Measurements from ENCODE around the gene CBL.
A peak's percentile ranks its signal among the peaks of the same experiment; 100 is the strongest.

The CBL gene

DNA sequence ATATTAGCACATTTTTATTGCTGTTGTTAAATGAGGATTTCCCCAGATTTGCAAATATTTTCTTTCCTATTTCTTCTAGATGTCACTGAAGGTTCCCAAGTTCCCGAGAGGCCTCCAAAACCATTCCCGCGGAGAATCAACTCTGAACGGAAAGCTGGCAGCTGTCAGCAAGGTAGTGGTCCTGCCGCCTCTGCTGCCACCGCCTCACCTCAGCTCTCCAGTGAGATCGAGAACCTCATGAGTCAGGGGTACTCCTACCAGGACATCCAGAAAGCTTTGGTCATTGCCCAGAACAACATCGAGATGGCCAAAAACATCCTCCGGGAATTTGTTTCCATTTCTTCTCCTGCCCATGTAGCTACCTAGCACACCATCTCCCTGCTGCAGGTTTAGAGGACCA, 93.3 kb downstream of the CBL start:
- H3K4me1 Mint-ChIP-seq = no peaks in the 10 kb centered on the region
- H3K36me3 Mint-ChIP-seq = peaks cover 67% of the 10 kb centered on the region
- no peak overlapping the region for H3K4me3 Mint-ChIP-seq
- H3K27me3 Mint-ChIP-seq = no peaks in the 10 kb centered on the region
- H3K9me3 Mint-ChIP-seq = no peaks in the 10 kb centered on the region
- no peak overlapping the region for H3K27ac Mint-ChIP-seq
- ATAC-seq = no peak

DNA sequence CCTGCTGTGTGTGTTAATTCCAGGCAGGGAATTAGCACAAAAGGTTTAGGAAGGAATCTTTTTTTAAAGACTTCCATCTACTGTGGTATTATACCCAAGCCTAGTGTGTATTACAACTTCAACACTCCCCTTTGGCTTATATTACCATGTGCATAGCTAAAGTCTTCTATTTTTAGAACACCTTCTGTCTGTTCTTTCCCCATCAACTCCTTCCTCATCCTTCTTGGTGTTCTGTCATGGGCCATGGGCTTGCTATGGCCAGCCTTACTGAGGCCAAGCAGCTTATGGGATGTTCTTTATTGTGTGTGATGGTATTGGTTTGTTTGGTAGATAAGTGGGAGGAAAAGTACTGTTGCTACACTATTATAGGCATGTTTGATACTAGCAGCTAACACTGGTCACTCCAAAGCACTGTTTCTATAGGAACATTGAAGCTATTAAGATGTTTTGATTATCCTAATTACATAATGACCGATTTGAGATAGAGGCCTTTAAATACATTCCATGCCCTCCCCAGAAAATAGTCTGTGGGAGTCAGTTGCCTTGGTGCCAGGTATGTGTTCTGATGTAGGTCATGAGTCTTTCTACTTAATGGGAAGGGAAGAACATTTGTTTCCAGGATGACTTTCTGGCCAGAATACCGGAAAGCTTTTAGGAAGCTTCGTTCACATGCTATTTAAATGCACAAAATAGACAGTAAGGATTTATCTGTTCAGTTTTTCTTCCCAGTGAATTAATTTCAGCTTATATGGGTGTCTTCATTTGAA, 94.2 kb downstream of the CBL start:
- Mint-ChIP-seq H3K9me3 (no peaks in the 10 kb centered on the region), H3K27me3 (no peaks in the 10 kb centered on the region), H3K27ac (no peak overlapping the region)

DNA sequence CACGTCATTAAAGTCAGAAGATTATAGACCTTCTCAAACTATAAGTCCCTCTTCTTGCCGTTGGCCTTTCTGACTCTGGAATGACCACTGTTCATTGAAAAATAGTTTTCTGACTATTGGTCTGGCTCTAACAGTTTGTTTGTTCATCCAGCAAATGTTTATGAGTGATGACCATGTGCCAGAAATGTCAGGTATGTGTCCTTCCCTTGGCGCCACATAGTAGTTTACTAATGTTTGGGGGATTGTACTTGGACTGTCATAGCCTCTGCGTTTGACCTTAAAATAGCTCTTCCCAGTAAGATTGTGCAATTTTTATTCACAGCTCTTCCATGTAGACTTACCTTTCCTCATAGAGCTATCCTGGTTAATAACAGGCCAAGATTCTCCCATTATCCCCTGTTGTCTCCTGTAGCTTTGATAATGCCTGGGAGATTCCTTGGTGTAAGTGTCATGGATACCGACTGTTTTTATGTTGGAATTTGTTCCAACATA, 97.1 kb downstream of the CBL start:
- Mint-ChIP-seq H3K9me3 (no peaks in the 10 kb centered on the region), H3K27me3 (no peaks in the 10 kb centered on the region), H3K4me3 (no peak overlapping the region), H3K36me3 (peaks cover 62% of the 10 kb centered on the region), H3K4me1 (no peaks in the 10 kb centered on the region), H3K27ac (no peak overlapping the region)
- no peak for ATAC-seq

More for the DNA sequence above, 94.2 kb downstream of the CBL start:
- Mint-ChIP-seq H3K4me3 (no peak overlapping the region), H3K36me3 (peaks cover 73% of the 10 kb centered on the region), H3K4me1 (no peaks in the 10 kb centered on the region)
- ATAC-seq = no peak

DNA sequence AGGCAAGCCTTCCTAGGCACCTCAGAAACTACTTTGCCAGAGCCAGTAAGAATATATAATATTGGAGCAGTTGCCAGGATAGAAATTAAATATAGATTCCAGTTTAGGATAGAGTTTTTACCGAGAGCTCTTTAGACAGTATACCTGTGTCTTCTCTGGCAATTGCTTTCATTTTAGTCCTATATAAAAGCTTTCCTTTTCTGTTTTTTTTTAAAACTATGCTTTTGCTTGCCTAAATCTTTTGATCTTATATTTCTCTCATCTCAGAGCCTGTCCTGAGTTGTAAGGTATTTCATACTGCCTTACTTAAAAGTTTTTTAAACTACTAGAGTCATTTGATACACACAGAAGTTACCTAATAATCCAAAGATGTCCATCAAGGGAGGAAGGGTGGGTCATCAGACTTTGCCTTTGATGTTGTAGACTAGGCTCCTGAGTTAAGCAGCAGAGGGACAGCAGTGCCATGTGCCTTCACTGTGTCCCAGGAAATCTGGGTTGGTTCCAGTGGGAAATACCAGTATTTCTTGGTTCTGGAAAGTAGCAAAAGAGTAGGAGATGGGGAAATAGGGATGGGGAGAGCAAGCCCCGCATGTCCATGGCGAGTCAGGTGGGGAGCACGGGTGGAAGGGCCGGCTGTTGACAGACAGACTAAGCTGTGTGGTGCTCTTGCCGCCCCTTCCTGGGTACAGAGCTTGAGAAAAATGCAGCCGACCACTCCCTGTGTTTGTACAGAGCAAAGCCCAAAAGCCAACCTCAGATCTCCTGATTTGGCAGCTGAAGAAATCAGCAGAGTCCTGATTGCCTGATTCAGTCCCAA, 99.6 kb downstream of the CBL start:
- Mint-ChIP-seq H3K36me3 (peaks cover 59% of the 10 kb centered on the region), H3K4me1 (no peaks in the 10 kb centered on the region), H3K27ac (no peak overlapping the region), H3K9me3 (no peaks in the 10 kb centered on the region), H3K4me3 (no peak overlapping the region), H3K27me3 (no peaks in the 10 kb centered on the region)
- no peak for ATAC-seq

DNA sequence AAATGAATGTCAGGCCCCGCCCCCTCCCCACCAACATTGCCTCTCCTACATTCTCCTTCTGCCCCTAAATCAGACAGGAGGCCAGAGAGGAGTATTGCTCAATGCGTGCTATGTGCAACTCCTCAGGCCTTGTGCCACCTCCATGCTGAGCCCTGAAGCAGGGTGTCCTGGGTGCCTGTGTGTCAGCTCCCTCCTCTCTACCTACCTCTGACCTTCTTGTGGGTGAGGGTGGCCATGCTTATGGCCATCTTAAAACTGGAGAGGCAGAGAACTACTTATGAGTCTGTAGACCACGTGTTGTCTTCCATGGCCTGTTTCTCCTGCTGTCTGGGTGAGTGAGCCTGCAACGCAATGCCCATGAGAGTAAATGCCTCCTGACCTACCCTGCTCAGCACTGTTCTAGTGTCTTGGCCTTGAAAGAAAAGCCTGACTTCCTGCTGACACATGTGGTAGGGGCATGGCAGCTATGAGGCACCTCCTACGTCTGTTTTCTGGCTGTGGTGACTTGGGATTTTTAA, 100.3 kb downstream of the CBL start:
- no peak for ATAC-seq
- no peak overlapping the region for H3K4me3 Mint-ChIP-seq
- H3K27me3 Mint-ChIP-seq = no peaks in the 10 kb centered on the region
- no peak overlapping the region for H3K27ac Mint-ChIP-seq
- no peaks in the 10 kb centered on the region for H3K9me3 Mint-ChIP-seq
- H3K36me3 Mint-ChIP-seq = peaks cover 53% of the 10 kb centered on the region
- no peaks in the 10 kb centered on the region for H3K4me1 Mint-ChIP-seq

DNA sequence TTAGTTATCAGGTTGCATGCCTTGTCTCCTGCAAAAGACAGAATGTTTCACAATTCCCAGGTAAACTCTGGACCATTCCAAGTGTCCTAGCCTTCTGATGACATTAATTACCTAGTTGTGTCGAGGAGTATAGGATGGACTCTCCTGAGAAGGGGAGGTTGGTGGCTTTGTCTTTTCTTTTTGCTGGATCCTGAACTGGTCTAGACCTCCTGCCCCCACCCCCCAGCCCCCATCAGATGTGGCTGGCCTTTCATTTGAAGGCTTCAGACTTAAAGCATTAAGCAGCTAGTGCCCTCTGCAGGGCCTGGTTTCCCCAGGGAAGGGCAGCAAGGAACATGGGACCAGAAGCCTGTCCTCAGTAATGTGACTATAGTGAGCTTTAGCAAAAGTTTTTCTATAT, 101.1 kb downstream of the CBL start:
- H3K27ac Mint-ChIP-seq = no peak overlapping the region
- no peak for ATAC-seq
- H3K4me1 Mint-ChIP-seq = no peaks in the 10 kb centered on the region

DNA sequence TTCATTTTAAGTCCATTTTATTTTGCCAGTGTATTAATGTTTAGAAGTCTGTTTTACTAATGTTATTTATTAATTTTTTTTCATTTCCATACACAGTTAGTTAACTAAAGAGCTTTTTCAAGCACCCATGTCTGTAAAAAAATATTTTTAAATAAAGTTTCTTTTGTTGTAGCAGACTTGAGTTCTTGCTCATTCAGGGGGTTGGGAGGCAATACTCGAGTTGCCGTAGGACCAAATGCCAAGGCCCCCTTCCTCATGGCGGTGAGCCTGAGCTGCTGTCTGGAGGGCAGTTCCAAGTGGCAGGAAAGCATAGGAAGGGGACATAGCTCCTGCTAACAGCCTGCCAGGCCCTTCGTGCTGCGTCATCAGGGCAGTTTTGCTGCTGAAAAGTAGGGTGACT, 101.8 kb downstream of the CBL start:
- H3K27me3 Mint-ChIP-seq = peaks cover 8% of the 10 kb centered on the region
- H3K9me3 Mint-ChIP-seq = no peaks in the 10 kb centered on the region
- H3K27ac Mint-ChIP-seq = no peak overlapping the region
- H3K4me3 Mint-ChIP-seq = no peak overlapping the region
- H3K36me3 Mint-ChIP-seq = peaks cover 37% of the 10 kb centered on the region
- H3K4me1 Mint-ChIP-seq = no peaks in the 10 kb centered on the region
- no peak for ATAC-seq

More for the DNA sequence above, 101.1 kb downstream of the CBL start:
- peaks cover 2% of the 10 kb centered on the region for H3K27me3 Mint-ChIP-seq
- H3K4me3 Mint-ChIP-seq = no peak overlapping the region
- no peaks in the 10 kb centered on the region for H3K9me3 Mint-ChIP-seq
- peaks cover 45% of the 10 kb centered on the region for H3K36me3 Mint-ChIP-seq

DNA sequence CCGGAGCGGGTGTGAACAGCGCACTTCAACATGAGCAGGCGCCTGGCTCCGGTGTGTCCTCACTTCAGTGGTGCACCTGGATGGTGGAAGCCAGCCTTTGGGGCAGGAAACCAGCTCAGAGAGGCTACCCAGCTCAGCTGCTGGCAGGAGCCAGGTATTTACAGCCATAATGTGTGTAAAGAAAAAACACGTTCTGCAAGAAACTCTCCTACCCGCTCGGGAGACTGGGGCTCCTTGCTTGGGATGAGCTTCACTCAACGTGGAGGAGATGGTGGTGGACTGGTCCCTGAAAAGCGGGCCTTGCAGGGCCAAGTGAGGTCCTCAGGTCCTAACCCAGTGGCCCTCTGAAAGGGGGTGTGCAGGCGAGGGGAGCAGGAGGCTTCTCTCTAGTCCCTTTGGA, 103.3 kb downstream of the CBL start:
- no peak overlapping the region for H3K4me3 Mint-ChIP-seq
- no peaks in the 10 kb centered on the region for H3K9me3 Mint-ChIP-seq
- H3K27ac Mint-ChIP-seq = no peak overlapping the region
- peaks cover 13% of the 10 kb centered on the region for H3K27me3 Mint-ChIP-seq
- peaks cover 23% of the 10 kb centered on the region for H3K36me3 Mint-ChIP-seq
- ATAC-seq = no peak
- no peaks in the 10 kb centered on the region for H3K4me1 Mint-ChIP-seq

DNA sequence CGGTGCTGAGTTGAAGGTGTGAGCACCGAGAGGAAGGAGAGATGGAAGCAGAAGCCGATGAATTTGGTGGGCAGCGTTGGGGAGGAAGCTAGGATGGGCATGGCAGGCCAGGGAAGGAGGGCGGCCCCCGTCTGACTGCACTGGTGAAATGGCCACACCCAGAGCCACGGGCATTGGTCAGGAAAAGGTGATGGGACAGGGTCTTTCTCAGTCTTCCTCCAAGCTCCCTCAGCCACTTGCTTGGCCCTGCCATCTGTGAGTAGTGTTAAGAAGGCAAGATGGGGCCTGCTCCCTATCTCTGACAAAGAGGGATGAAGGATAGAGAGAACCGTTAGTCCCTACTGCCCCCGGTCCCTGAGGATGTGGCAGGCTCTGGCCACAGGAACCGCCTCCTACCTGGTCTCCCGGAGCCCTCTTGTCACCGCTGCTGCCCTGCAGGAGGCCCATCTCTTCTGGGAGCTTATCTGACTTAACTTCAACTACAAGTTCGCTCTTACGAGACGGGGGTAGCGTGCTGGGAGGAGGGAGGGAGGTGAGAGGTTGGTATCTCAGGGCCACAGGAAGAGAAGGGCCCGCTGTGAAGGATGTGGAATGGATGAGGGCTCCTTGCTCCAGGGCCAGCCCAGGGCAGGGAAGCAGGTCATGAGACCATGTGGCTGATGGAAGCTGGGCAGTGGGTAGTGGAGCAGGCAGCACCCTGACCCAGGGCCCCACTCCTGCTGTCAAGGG, 104.0 kb downstream of the CBL start:
- no peaks in the 10 kb centered on the region for H3K9me3 Mint-ChIP-seq
- peaks cover 6% of the 10 kb centered on the region for H3K4me1 Mint-ChIP-seq
- no peak overlapping the region for H3K4me3 Mint-ChIP-seq
- peaks cover 20% of the 10 kb centered on the region for H3K27me3 Mint-ChIP-seq
- H3K27ac Mint-ChIP-seq = no peak overlapping the region
- no peak for ATAC-seq
- peaks cover 19% of the 10 kb centered on the region for H3K36me3 Mint-ChIP-seq

DNA sequence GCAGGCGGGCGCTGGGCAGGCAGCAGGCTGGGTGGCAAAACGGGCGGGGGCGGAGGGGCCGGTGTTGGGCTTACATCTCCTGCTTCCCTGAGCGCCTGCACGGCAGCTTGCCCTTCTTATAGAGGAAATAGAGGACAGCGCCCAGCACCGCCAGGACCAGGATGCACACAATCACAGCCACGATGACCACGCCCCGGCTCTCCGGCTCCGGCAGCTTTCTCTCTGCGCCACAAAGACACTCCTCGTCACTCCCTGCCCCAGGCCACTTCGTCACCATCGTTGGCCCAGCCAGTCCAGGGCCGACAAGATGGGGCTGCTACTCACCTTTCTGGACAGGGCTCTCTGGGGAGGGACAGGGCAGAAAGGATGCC, 104.5 kb downstream of the CBL start:
- Mint-ChIP-seq H3K36me3 (peaks cover 16% of the 10 kb centered on the region), H3K4me1 (peaks cover 12% of the 10 kb centered on the region), H3K9me3 (no peaks in the 10 kb centered on the region), H3K27me3 (peaks cover 26% of the 10 kb centered on the region), H3K27ac (no peak overlapping the region), H3K4me3 (no peak overlapping the region)
- no peak for ATAC-seq

DNA sequence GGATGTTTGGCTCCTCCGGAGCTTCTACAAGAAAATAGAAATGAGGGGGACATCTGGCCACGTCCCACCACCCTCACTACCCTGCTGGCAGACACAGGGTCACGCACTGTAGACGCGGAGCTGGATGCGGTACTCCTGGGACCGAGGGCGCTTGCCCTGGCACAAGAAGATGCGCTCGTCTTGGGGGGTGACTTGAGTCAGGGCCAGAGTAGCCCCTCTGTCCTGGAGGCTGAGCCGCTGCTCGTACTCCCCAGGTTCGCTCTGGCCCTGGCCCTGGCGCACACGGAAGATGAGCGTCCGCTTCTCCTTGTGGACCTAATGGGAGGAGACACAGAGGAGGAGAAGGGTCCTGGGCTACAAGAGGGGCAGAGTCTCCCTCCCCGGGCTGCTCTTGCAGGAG, 108.6 kb downstream of the CBL start:
- Mint-ChIP-seq H3K27ac (no peak overlapping the region), H3K4me3 (no peak overlapping the region), H3K27me3 (peaks cover 54% of the 10 kb centered on the region)

DNA sequence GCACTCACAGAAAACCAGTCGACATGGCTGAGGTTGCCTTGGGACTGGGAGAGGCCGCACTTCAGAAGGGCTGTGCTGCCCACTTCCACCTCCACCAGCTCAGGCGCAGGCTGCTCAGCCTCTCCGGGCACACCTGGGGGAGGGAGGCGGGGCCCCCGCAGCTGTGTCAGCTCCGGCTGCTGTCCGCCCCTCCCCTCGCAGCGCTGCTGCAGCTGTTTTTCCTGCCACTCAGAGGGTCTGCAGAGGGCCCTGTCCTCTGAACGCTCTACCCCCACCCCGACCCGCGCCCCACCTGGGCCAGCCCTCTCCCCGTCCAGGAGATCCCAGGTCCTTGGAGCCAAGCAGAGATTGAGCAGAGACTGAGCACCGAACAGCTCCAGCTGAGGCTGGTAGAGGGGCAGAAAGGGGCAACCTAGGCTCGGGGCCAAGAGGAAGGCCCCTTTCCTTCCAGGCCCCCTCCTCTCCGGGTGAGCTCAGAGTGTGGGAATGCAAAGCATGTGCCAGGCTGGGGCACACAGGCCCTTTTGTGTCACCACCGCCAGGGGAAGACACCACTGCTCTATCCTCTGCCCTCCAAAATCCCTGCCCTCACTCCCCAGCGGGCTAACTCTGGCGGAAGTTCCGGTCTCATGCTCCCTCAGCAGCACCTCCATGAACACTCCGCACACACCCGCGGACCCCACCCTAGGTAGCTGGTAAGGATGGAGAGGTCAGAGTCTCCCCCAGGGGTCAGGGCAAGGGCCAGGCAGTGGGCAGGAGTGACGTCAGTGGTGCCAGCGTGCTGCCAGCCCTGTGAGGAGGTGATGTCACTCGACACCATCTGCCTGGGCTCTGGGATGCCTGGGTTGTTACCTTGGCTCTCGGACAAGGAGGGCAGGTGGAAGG, 109.2 kb downstream of the CBL start:
- peak; percentile 62 for ATAC-seq
- H3K4me1 Mint-ChIP-seq = peaks cover 46% of the 10 kb centered on the region
- H3K27me3 Mint-ChIP-seq = peaks cover 61% of the 10 kb centered on the region
- no peaks in the 10 kb centered on the region for H3K36me3 Mint-ChIP-seq
- H3K27ac Mint-ChIP-seq = no peak overlapping the region
- no peaks in the 10 kb centered on the region for H3K9me3 Mint-ChIP-seq
- H3K4me3 Mint-ChIP-seq = peak overlapping the region; percentile 78

More for the DNA sequence above, 108.6 kb downstream of the CBL start:
- ATAC-seq = no peak
- Mint-ChIP-seq H3K9me3 (no peaks in the 10 kb centered on the region), H3K36me3 (peaks cover 2% of the 10 kb centered on the region), H3K4me1 (peaks cover 40% of the 10 kb centered on the region)

DNA sequence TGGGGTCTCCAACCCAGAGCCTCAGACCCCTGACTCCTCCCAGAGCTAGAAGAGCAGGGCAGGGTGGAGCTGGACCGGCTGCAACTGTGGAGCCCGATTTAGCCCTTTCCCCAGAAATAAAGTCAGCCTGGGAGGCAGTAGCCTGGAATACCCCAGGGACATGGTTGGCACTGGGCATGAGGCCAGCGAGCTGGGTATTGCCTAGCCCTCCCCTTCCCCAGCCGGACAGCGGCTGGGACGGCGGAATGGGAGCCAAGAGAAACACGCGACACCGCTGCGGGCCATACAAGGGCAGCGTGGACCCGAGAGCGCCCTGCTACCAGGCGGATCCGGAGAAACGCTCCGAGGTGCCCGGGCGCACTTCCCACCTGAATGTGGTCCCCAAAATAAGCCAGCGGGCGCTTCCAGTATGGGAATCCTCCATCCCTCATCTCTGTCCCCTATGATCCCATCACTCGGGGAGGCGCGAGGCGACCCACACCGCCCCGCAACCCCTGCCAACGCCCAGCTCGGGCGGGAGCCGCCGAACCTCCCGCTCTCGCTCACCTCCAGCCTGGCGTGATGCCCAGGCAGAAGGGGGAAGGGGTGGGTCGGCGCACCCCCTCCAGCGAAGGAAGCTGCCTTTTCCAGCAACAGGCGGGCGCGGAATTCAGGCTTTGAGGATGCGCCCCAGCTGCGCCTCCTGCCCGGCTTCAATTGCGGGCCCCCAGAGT, 110.0 kb downstream of the CBL start:
- peaks cover 61% of the 10 kb centered on the region for H3K27me3 Mint-ChIP-seq
- no peaks in the 10 kb centered on the region for H3K9me3 Mint-ChIP-seq
- H3K4me3 Mint-ChIP-seq = peak overlapping the region; percentile 78
- no peak overlapping the region for H3K27ac Mint-ChIP-seq
- no peaks in the 10 kb centered on the region for H3K36me3 Mint-ChIP-seq
- ATAC-seq = no peak
- peaks cover 48% of the 10 kb centered on the region for H3K4me1 Mint-ChIP-seq
